Trophoblast cell (in vitro differentiated cells and primary cell): ENCODE results near the gene MSH2.
"Not testable (repeated sequence)": the region's sequence is repeated elsewhere in the genome, so short reads cannot be mapped to it uniquely, and the experiment has no call there.

Source experiments
- DNase-seq, 2 donors: peaks; one replicate each; pipeline ENCODE4 v3.0.0-alpha.2; 2016
- H2AFZ ChIP-seq: 2 replicates; pipeline ENCODE4 v1.6.1; 2013; ENCODE audit warnings: low read length, moderate library complexity, mild to moderate bottlenecking; ENCODE audit not compliant: insufficient read depth, poor library complexity
- H2AK5ac ChIP-seq: 2 replicates; pipeline ENCODE4 v1.6.1; 2013; ENCODE audit warnings: mild to moderate bottlenecking, low read length
- H2BK120ac ChIP-seq: 2 replicates; pipeline ENCODE4 v1.6.1; 2013; ENCODE audit warnings: low read length, mild to moderate bottlenecking, moderate library complexity; ENCODE audit not compliant: insufficient read depth, poor library complexity
- H2BK12ac ChIP-seq: 2 replicates; pipeline ENCODE4 v1.6.1; 2013; ENCODE audit warnings: mild to moderate bottlenecking, low read length, moderate library complexity
- H2BK5ac ChIP-seq: 2 replicates; pipeline ENCODE4 v1.6.1; 2013; ENCODE audit warnings: low read length, low read depth, moderate library complexity, mild to moderate bottlenecking; ENCODE audit not compliant: poor library complexity
- H3K14ac ChIP-seq: 2 replicates; pipeline ENCODE4 v1.6.1; 2013; ENCODE audit warnings: mild to moderate bottlenecking, low read length
- H3K18ac ChIP-seq: 2 replicates; pipeline ENCODE4 v1.6.1; 2013; ENCODE audit warnings: mild to moderate bottlenecking, low read length
- H3K23ac ChIP-seq: 2 replicates; pipeline ENCODE4 v1.6.1; 2013; ENCODE audit warnings: low read length
- H3K27ac ChIP-seq: 2 replicates; pipeline ENCODE4 v1.5.1; 2013; ENCODE audit warnings: low read depth, mild to moderate bottlenecking, inconsistent platforms, low read length, moderate library complexity
- H3K27me3 ChIP-seq: 2 replicates; pipeline ENCODE4 v1.6.1; 2013; ENCODE audit warnings: inconsistent platforms, mild to moderate bottlenecking, low read length, moderate library complexity; ENCODE audit not compliant: insufficient read depth
- H3K36me3 ChIP-seq, 2 experiments: 1 replicate in 1 of 2; 2 replicates in 1 of 2; pipeline ENCODE4 v1.6.1; 2013; ENCODE audit warnings: low read length in 2 of 2, mild to moderate bottlenecking in 2 of 2, moderate library complexity in 1 of 2; ENCODE audit not compliant: insufficient read depth in 2 of 2, control insufficient read depth in 1 of 2
- H3K4ac ChIP-seq: 2 replicates; pipeline ENCODE4 v1.6.1; 2013; ENCODE audit warnings: low read depth, mild to moderate bottlenecking, low read length, moderate library complexity
- H3K4me1 ChIP-seq, 2 experiments: 1 replicate in 1 of 2; 2 replicates in 1 of 2; pipeline ENCODE4 v1.6.1; 2013; ENCODE audit warnings: low read length in 2 of 2, mild to moderate bottlenecking in 2 of 2, moderate library complexity in 1 of 2; ENCODE audit not compliant: insufficient read depth in 2 of 2, control insufficient read depth in 1 of 2
- H3K4me2 ChIP-seq: 2 replicates; pipeline ENCODE4 v1.6.1; 2013; ENCODE audit warnings: inconsistent platforms, mild to moderate bottlenecking, low read length, moderate library complexity
- H3K4me3 ChIP-seq: 2 replicates; pipeline ENCODE4 v1.5.1; 2013; ENCODE audit warnings: mild to moderate bottlenecking, low read depth, low read length, inconsistent platforms
- H3K79me1 ChIP-seq: one replicate; pipeline ENCODE4 v1.6.1; 2013; ENCODE audit warnings: low read length
- H3K79me2 ChIP-seq: 2 replicates; pipeline ENCODE4 v1.6.1; 2013; ENCODE audit warnings: low read length, mild to moderate bottlenecking; ENCODE audit not compliant: control insufficient read depth, insufficient read depth, poor library complexity
- H3K9ac ChIP-seq: 2 replicates; pipeline ENCODE4 v1.6.1; 2013; ENCODE audit warnings: mild to moderate bottlenecking, low read length
- H3K9me3 ChIP-seq: 2 replicates; pipeline ENCODE4 v1.6.1; 2013; ENCODE audit warnings: low read depth, mild to moderate bottlenecking, control low read depth, inconsistent platforms, low read length; ENCODE audit not compliant: insufficient read depth
- H4K12ac ChIP-seq: 2 replicates; pipeline ENCODE4 v1.6.1; 2013; ENCODE audit warnings: low read depth, mild to moderate bottlenecking, low read length, moderate library complexity
- H4K8ac ChIP-seq: 2 replicates; pipeline ENCODE4 v1.6.1; 2013; ENCODE audit warnings: low read depth, mild to moderate bottlenecking, low read length, moderate library complexity
- H4K91ac ChIP-seq: one replicate; pipeline ENCODE4 v1.6.1; 2013; ENCODE audit warnings: low read depth, mild to moderate bottlenecking, low read length, moderate library complexity
- WGBS: extraction: QIAGEN DNeasy Blood & Tissue Kit; methylation state at CpG from one replicate; pipeline ENCODE4 v1.1.7; 2013; ENCODE audit warnings: missing lambda C conversion rate; ENCODE audit not compliant: insufficient read length, insufficient coverage; ENCODE audit errors: extremely low coverage; 5-methylcytosine and 5-hydroxymethylcytosine counted together

Gene MSH2

GRCh38 chr2:47406649-47407330, 3.8 kb downstream of the MSH2 start:
- not testable (repeated sequence) for H2BK120ac ChIP-seq, H3K14ac ChIP-seq, H3K27me3 ChIP-seq, H2AK5ac ChIP-seq, H4K91ac ChIP-seq, H3K4me1 ChIP-seq, DNase-seq, H3K23ac ChIP-seq, H3K4me2 ChIP-seq, H2BK12ac ChIP-seq, H4K8ac ChIP-seq, H3K27ac ChIP-seq, H2BK5ac ChIP-seq, H3K9ac ChIP-seq, H4K12ac ChIP-seq, H2AFZ ChIP-seq, H3K18ac ChIP-seq, H3K4me3 ChIP-seq, H3K9me3 ChIP-seq, H3K79me1 ChIP-seq
- peaks cover 11% of the 10 kb centered on the region for H3K79me2 ChIP-seq
- peaks cover 10 to 13% of the 10 kb centered on the region in 2 experiments for H3K36me3 ChIP-seq
- peak overlapping the region; percentile 49 for H3K4ac ChIP-seq
- no CpG with 5 or more reads among the region's 3 CpGs for WGBS

DNA sequence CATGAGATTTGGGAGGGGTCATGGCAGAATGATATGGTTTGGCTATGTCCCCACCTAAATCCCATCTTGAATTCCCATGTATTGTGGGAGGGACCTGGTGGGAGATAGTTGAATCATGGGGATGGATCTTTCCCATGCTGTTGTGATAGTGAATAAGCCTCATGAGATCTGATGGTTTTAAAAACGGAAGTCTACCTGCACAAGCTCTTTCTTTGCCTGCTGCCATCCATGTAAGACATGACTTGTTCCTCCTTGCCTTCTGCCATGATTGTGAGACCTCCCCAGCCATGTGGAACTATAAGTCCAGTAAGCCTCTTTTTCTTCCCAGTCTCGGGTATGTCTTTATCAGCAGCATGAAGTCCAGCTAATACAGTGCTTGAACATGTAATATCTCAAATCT, 5.0 kb downstream of the MSH2 start:
- peaks cover 11% of the 10 kb centered on the region for H3K79me2 ChIP-seq
- H3K4me2 ChIP-seq, H2BK120ac ChIP-seq, H2AK5ac ChIP-seq, H3K18ac ChIP-seq, H2BK12ac ChIP-seq, H4K8ac ChIP-seq, H3K4me3 ChIP-seq, H2AFZ ChIP-seq, DNase-seq, H3K27me3 ChIP-seq, H3K79me1 ChIP-seq, H3K9me3 ChIP-seq, H2BK5ac ChIP-seq, H4K91ac ChIP-seq, H3K27ac ChIP-seq, H3K4me1 ChIP-seq, H3K14ac ChIP-seq, H4K12ac ChIP-seq, H3K9ac ChIP-seq, H3K23ac ChIP-seq: not testable (repeated sequence)
- H3K4ac ChIP-seq: peak overlapping the region; percentile 25
- H3K36me3 ChIP-seq: peaks cover 10 to 18% of the 10 kb centered on the region in 2 experiments
- no CpG with 5 or more reads among the region's 2 CpGs for WGBS

- H3K4me1 ChIP-seq: no peaks in the 10 kb centered on the region
- H3K27me3 ChIP-seq: no peaks in the 10 kb centered on the region
- no peak overlapping the region for H3K23ac ChIP-seq
- H3K79me1 ChIP-seq: no peaks in the 10 kb centered on the region
- H3K4ac ChIP-seq: no peak overlapping the region
- H4K8ac ChIP-seq: no peak overlapping the region
- peaks cover 28 to 32% of the 10 kb centered on the region in 2 experiments for H3K36me3 ChIP-seq
- no peaks in the 10 kb centered on the region for H3K9me3 ChIP-seq
- H2AFZ ChIP-seq: no peak overlapping the region
- no peaks in the 10 kb centered on the region for H3K79me2 ChIP-seq
- H3K4me2 ChIP-seq: no peak overlapping the region
- no peak overlapping the region for H3K4me3 ChIP-seq
- no CpG with 5 or more reads among the region's 7 CpGs for WGBS
- no peak overlapping the region for H2BK12ac ChIP-seq
- H2BK120ac ChIP-seq: no peak overlapping the region
- no peak for DNase-seq
- no peak overlapping the region for H3K14ac ChIP-seq
- no peak overlapping the region for H3K18ac ChIP-seq
- no peak overlapping the region for H4K12ac ChIP-seq
- no peak overlapping the region for H2BK5ac ChIP-seq
- H3K9ac ChIP-seq: no peak overlapping the region
- H3K27ac ChIP-seq: no peak overlapping the region
- H4K91ac ChIP-seq: no peak overlapping the region
- no peak overlapping the region for H2AK5ac ChIP-seq
These were observed 11.9 kb downstream of the MSH2 start for GRCh38 chr2:47414682-47415458.

DNA sequence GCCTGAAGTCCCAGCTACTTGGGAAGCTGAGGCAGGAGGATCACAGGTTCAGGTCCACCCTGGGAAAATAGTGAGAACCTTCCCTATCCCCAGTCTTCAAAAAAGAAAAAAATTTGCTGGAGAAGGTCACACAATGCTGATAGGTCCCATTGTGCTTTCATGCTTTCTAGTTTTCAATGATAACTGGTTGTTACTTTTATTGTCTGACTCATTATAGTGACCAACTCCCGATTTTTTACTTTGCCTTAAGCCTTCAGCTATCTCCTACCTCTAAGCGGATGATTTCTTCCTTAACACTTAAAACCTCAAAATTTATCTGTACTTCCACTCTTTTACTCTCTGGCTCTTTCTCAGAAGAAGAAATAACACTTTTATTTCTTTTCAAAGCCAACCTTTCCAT, 17.3 kb downstream of the MSH2 start:
- Histone ChIP-seq H2AK5ac (no peak overlapping the region), H2AFZ (no peak overlapping the region), H3K14ac (no peak overlapping the region), H2BK120ac (no peak overlapping the region), H3K18ac (no peak overlapping the region), H3K4me2 (no peak overlapping the region), H3K27me3 (no peaks in the 10 kb centered on the region), H2BK12ac (no peak overlapping the region), H3K27ac (no peak overlapping the region), H3K9ac (no peak overlapping the region), H3K79me2 (no peaks in the 10 kb centered on the region), H3K79me1 (no peaks in the 10 kb centered on the region), H3K36me3 (peaks cover 21 to 30% of the 10 kb centered on the region in 2 experiments), H3K4me1 (no peaks in the 10 kb centered on the region), H3K23ac (no peak overlapping the region), H3K4ac (no peak overlapping the region), H2BK5ac (no peak overlapping the region), H3K9me3 (no peaks in the 10 kb centered on the region), H4K12ac (no peak overlapping the region), H4K91ac (no peak overlapping the region), H4K8ac (no peak overlapping the region), H3K4me3 (no peak overlapping the region)
- no peak for DNase-seq
- no CpG with 5 or more reads among the region's 2 CpGs for WGBS
